IMR-90 (cell line): ENCODE data around the gene PPP6R3. TPM values are rescaled to one million over a fixed set of nuclear protein-coding genes. Genes with fewer than 3 reads are reported as not detected.

ENCODE experiments used
- ATAC-seq: fragments of 200-7000 bp; cut with Tn5 transposase; 2 replicates; pipeline ENCODE4 v1.9.1; 2020; ENCODE audit warnings: low read depth, mild to moderate bottlenecking, moderate library complexity
- BruUV-seq: library from RNA; stranded (reverse); fragments of 400-500 nt; replicated peaks from 2 replicates; lab custom pipeline; 2021; lab: Mats Ljungman, UMichigan
- CTCF ChIA-PET: fragments of 300-600 bp; formaldehyde crosslinking; extraction: SDS; loops from one replicate; lab custom pipeline; 2021; ENCODE audit warnings: antibody characterized with exemption; lab: Yijun Ruan, JAX
- POLR2A ChIA-PET: fragments of 300-600 bp; sonication (Branson Sonifier 250); formaldehyde crosslinking; loops from one replicate; lab custom pipeline; 2022; ENCODE audit warnings: antibody characterized with exemption; ENCODE audit not compliant: unreplicated experiment; lab: Charles Lee
- DNase-seq: peaks from one replicate; pipeline ENCODE4 v3.0.0; 2013
- H2AFZ ChIP-seq: replicated peaks from 2 replicates; pipeline ENCODE3; 2013; ENCODE audit warnings: low read length, mild to moderate bottlenecking; ENCODE audit not compliant: poor library complexity
- H2AK5ac ChIP-seq: 2 replicates; pipeline ENCODE4 v1.6.1; 2013; ENCODE audit warnings: low read depth, low read length, inconsistent platforms
- H2AK9ac ChIP-seq: replicated peaks from 2 replicates; pipeline ENCODE3; 2013; ENCODE audit warnings: mild to moderate bottlenecking, low read depth, low read length, moderate library complexity; ENCODE audit not compliant: poor library complexity
- H2BK120ac ChIP-seq: 2 replicates; pipeline ENCODE4 v1.6.1; 2013; ENCODE audit warnings: low read depth, low read length, inconsistent platforms
- H2BK15ac ChIP-seq: 3 replicates; pipeline ENCODE4 v1.6.1; 2013; ENCODE audit warnings: low read depth, low read length, inconsistent platforms
- H2BK20ac ChIP-seq: 2 replicates; pipeline ENCODE4 v1.6.1; 2013; ENCODE audit warnings: low read depth, mild to moderate bottlenecking, inconsistent platforms, low read length, moderate library complexity
- H2BK5ac ChIP-seq: 2 replicates; pipeline ENCODE4 v1.6.1; 2013; ENCODE audit warnings: mild to moderate bottlenecking, low read depth, low read length, inconsistent platforms; ENCODE audit not compliant: poor library complexity, severe bottlenecking
- H3K14ac ChIP-seq: replicated peaks from 2 replicates; pipeline ENCODE4 v1.6.1; 2013; ENCODE audit warnings: low read depth, low read length, inconsistent platforms
- H3K18ac ChIP-seq: 2 replicates; pipeline ENCODE4 v1.6.1; 2013; ENCODE audit warnings: low read depth, low read length, control low read depth
- H3K23ac ChIP-seq: 2 replicates; pipeline ENCODE4 v1.6.1; 2013; ENCODE audit warnings: low read depth, low read length, inconsistent platforms
- H3K27ac ChIP-seq: 2 replicates; pipeline ENCODE4 v1.5.1; 2013; ENCODE audit warnings: mild to moderate bottlenecking, control low read depth, low read length; ENCODE audit not compliant: insufficient read depth
- H3K27me3 ChIP-seq: 2 replicates; pipeline ENCODE4 v1.6.1; 2013; ENCODE audit warnings: low read length; ENCODE audit not compliant: control insufficient read depth, insufficient read depth
- H3K36me3 ChIP-seq: 2 replicates; pipeline ENCODE4 v1.6.1; 2013; ENCODE audit warnings: low read length, mixed read lengths; ENCODE audit not compliant: control insufficient read depth, insufficient read depth
- H3K4ac ChIP-seq: 2 replicates; pipeline ENCODE4 v1.6.1; 2013; ENCODE audit warnings: low read depth, low read length, inconsistent platforms
- H3K4me1 ChIP-seq: 2 replicates; pipeline ENCODE4 v1.6.1; 2013; ENCODE audit warnings: low read length, mixed read lengths; ENCODE audit not compliant: control insufficient read depth, insufficient read depth
- H3K4me2 ChIP-seq: 2 replicates; pipeline ENCODE4 v1.6.1; 2013; ENCODE audit warnings: low read depth, mild to moderate bottlenecking, control low read depth, low read length, moderate library complexity
- H3K4me3 ChIP-seq: 2 replicates; pipeline ENCODE4 v1.5.1; 2013; ENCODE audit warnings: low read depth, mild to moderate bottlenecking, control low read depth, low read length, moderate library complexity; ENCODE audit not compliant: insufficient read depth
- H3K56ac ChIP-seq: 2 replicates; pipeline ENCODE4 v1.6.1; 2013; ENCODE audit warnings: low read length, inconsistent platforms; ENCODE audit not compliant: insufficient read depth; ENCODE audit errors: extremely low read depth
- H3K79me1 ChIP-seq, 2 experiments: 2 replicates each; pipeline ENCODE4 v1.6.1; 2013; ENCODE audit warnings: low read length in 2 of 2, inconsistent platforms in 1 of 2, low read depth in 1 of 2
- H3K9ac ChIP-seq: 2 replicates; pipeline ENCODE4 v1.6.1; 2013; ENCODE audit warnings: low read depth, low read length, control low read depth
- H3K9me1 ChIP-seq: 2 replicates; pipeline ENCODE4 v1.6.1; 2013; ENCODE audit warnings: low read length, inconsistent platforms; ENCODE audit not compliant: insufficient read depth
- H3K9me3 ChIP-seq: 2 replicates; pipeline ENCODE4 v1.6.1; 2013; ENCODE audit warnings: low read length; ENCODE audit not compliant: control insufficient read depth, insufficient read depth
- H4K20me1 ChIP-seq: 2 replicates; pipeline ENCODE4 v1.6.1; 2013; ENCODE audit warnings: low read length, inconsistent platforms; ENCODE audit not compliant: insufficient read depth
- H4K5ac ChIP-seq: 2 replicates; pipeline ENCODE4 v1.6.1; 2013; ENCODE audit warnings: mild to moderate bottlenecking, low read depth, low read length, control low read depth
- H4K8ac ChIP-seq, 2 experiments: 2 replicates each; pipeline ENCODE4 v1.6.1; 2013; ENCODE audit warnings: low read depth in 2 of 2, low read length in 2 of 2, control low read depth in 1 of 2, inconsistent platforms in 1 of 2
- H4K91ac ChIP-seq: 2 replicates; pipeline ENCODE4 v1.6.1; 2013; ENCODE audit warnings: low read depth, low read length, inconsistent platforms; ENCODE audit not compliant: insufficient read depth
- CHD1 ChIP-seq: IDR thresholded peaks from 2 replicates; pipeline ENCODE4 v1.6.1; 2012; ENCODE audit warnings: low read depth, low read length, improper control_type of control experiment
- RAD21 ChIP-seq: IDR thresholded peaks from 2 replicates; pipeline ENCODE4 v1.6.1; 2012; ENCODE audit warnings: low read length, improper control_type of control experiment
- SMC3 ChIP-seq: fragments of 150-350 bp; IDR thresholded peaks from 2 replicates; pipeline ENCODE4 v1.6.1; 2016; ENCODE audit warnings: low read depth, mild to moderate bottlenecking, antibody characterized with exemption, low read length, moderate library complexity
- WGBS, 2 experiments: methylation state at CpG; one replicate each; pipeline versions ENCODE4 v1.1.5 to v1.1.7; 2013; ENCODE audit warnings: missing lambda C conversion rate in 2 of 2; ENCODE audit not compliant: insufficient read length in 1 of 2; ENCODE audit errors: extremely low coverage in 2 of 2; 5-methylcytosine and 5-hydroxymethylcytosine counted together
- dilution Hi-C: fragments of 300-500 bp; cut with HindIII; formaldehyde crosslinking; loops from one replicate; pipeline ENCODE4 v1.14.3; 2018; ENCODE audit warnings: low sequenced_read_pairs; ENCODE audit not compliant: unreplicated experiment
- in situ Hi-C: fragments of 300-500 bp; cut with MboI; formaldehyde crosslinking; loops from 3 replicates; pipeline ENCODE4 v1.14.3; 2019; ENCODE audit warnings: low sequenced_read_pairs, inconsistent platforms, mixed read lengths
- intact Hi-C: fragments of 100-400 bp; cut with micrococcal nuclease; formaldehyde crosslinking; loops from 2 replicates; pipeline ENCODE4 v1.10.0; 2022
- polyA plus RNA-seq, 3 experiments: library from polyadenylated mRNA; depleted of rRNA; stranded (reverse); fragments of >200 nt; gene quantifications; 2 replicates each; pipeline ENCODE4 v1.2.3, GENCODE V29; 2012; ENCODE audit warnings: low replicate concordance in 1 of 3
- total RNA-seq: library from RNA; depleted of rRNA; stranded (reverse); fragments of >200 nt; gene quantifications from 2 replicates; pipeline ENCODE4 v1.2.3, GENCODE V29; 2012

The PPP6R3 gene
- total and polyA plus RNA-seq, 2 of the 4 experiments (the other 2 are of a cell fraction) = 29.0 to 123 TPM

GRCh38 chr11:68546555-68546954 lies 86.0 kb downstream of the PPP6R3 start:
- peaks cover 11% of the 10 kb centered on the region for H3K4me1 ChIP-seq
- no peak overlapping the region for H4K5ac ChIP-seq
- H3K9me3 ChIP-seq = no peaks in the 10 kb centered on the region
- no peak overlapping the region for H3K14ac ChIP-seq
- in situ Hi-C loops = no loop called here
- H4K91ac ChIP-seq = no peak overlapping the region
- no peak overlapping the region for H3K27ac ChIP-seq
- H3K4me2 ChIP-seq = no peak overlapping the region
- peaks cover 58% of the 10 kb centered on the region for H4K20me1 ChIP-seq
- intact Hi-C loops = no loop called here
- H3K79me1 ChIP-seq = peaks cover 64 to 78% of the 10 kb centered on the region in 2 experiments
- ChIA-PET CTCF (interaction anchor here (0.8 kb wide), 1 partner anchor 9 kb away, joined by 3 read pairs; no protein-coding TSS in a partner anchor), POLR2A (no interaction called here)
- peaks cover 29% of the 10 kb centered on the region for H3K36me3 ChIP-seq
- no peak for TF ChIP-seq RAD21
- no peak for TF ChIP-seq CHD1
- TF ChIP-seq SMC3 = no peak
- no peak overlapping the region for H3K4ac ChIP-seq
- 89% methylated on average over 2 of the region's 4 CpGs; no CpG with 5 or more reads in 1 of the 2 experiments for WGBS, 2 experiments
- no peak overlapping the region for H3K18ac ChIP-seq
- dilution Hi-C loops = no loop called here
- ATAC-seq = no peak
- H4K8ac ChIP-seq = no peak overlapping the region
- no peak overlapping the region for H2BK20ac ChIP-seq
- peak; percentile 47 for DNase-seq
- H2AFZ ChIP-seq = no peak overlapping the region
- H3K27me3 ChIP-seq = no peaks in the 10 kb centered on the region
- H2BK15ac ChIP-seq = no peak overlapping the region
- H2BK5ac ChIP-seq = no peak overlapping the region
- BruUV-seq = no TSS peak
- H3K9me1 ChIP-seq = peaks cover 32% of the 10 kb centered on the region
- H2BK120ac ChIP-seq = no peak overlapping the region
- H2AK5ac ChIP-seq = no peak overlapping the region
- no peak overlapping the region for H3K9ac ChIP-seq
- H2AK9ac ChIP-seq = no peak overlapping the region
- H3K4me3 ChIP-seq = no peak overlapping the region
- no peak overlapping the region for H3K23ac ChIP-seq
- H3K56ac ChIP-seq = no peak overlapping the region
